Loucy (cell line): ENCODE measurements around the gene SUDS3.

Source experiments
- CTCF ChIP-seq: fragments of 200-600 bp; sonication (generic); conservative IDR thresholded peaks from 2 replicates; pipeline ENCODE4 v1.5.1; 2014; ENCODE audit warnings: mild to moderate bottlenecking, antibody characterized with exemption, low read length
- EZH2phosphoT487 ChIP-seq: fragments of 200-600 bp; IDR thresholded peaks from 2 replicates; pipeline ENCODE4 v1.6.1; 2018; ENCODE audit warnings: antibody characterized with exemption, mild to moderate bottlenecking, moderate library complexity, borderline replicate concordance

GRCh38 chr12:118355843-118356242 is 20.5 kb upstream of the SUDS3 start:
- no peak for TF ChIP-seq CTCF
- TF ChIP-seq EZH2phosphoT487 = no peak
